GM23338 (cell line): ENCODE results near the gene ERI3. TPM values are rescaled to one million over a fixed set of nuclear protein-coding genes. Genes with fewer than 3 reads are reported as not detected.

Experiments used
- ATAC-seq: fragments of 200-7000 bp; cut with Tn5 transposase; 3 replicates; pipeline ENCODE4 v1.9.1; 2020
- DNase-seq: peaks from one replicate; pipeline ENCODE4 v3.0.0-alpha.2; 2015; ENCODE audit warnings: low spot score
- H2AFZ ChIP-seq: fragments of 200-600 bp; sonication (generic); 2 replicates; pipeline ENCODE4 v1.8.0; 2016; ENCODE audit warnings: antibody characterized with exemption, mild to moderate bottlenecking, moderate library complexity
- H3F3A ChIP-seq: fragments of 200-600 bp; sonication (generic); replicated peaks from 2 replicates; pipeline ENCODE4 v1.8.0; 2017; ENCODE audit warnings: antibody characterized with exemption, mixed run types, low read depth
- H3K27ac ChIP-seq: fragments of 200-600 bp; sonication (generic); 2 replicates; pipeline ENCODE4 v1.6.1; 2016; ENCODE audit warnings: low read depth
- H3K27me3 ChIP-seq: fragments of 200-600 bp; sonication (generic); 2 replicates; pipeline ENCODE4 v1.8.0; 2016; ENCODE audit warnings: mild to moderate bottlenecking, mixed run types, moderate library complexity; ENCODE audit not compliant: insufficient read depth
- H3K36me3 ChIP-seq: fragments of 200-600 bp; sonication (generic); 2 replicates; pipeline ENCODE4 v1.8.0; 2016; ENCODE audit warnings: mild to moderate bottlenecking; ENCODE audit not compliant: insufficient read depth
- H3K4me1 ChIP-seq: fragments of 200-600 bp; sonication (generic); 2 replicates; pipeline ENCODE4 v1.8.0; 2016; ENCODE audit warnings: mild to moderate bottlenecking, moderate library complexity; ENCODE audit not compliant: insufficient read depth
- H3K4me2 ChIP-seq: fragments of 200-600 bp; sonication (generic); 2 replicates; pipeline ENCODE4 v1.7.1; 2017; ENCODE audit warnings: mixed run types
- H3K4me3 ChIP-seq: fragments of 200-600 bp; sonication (generic); 2 replicates; pipeline ENCODE4 v1.6.1; 2016; ENCODE audit warnings: mixed run types
- H3K79me2 ChIP-seq: fragments of 200-600 bp; sonication (generic); replicated peaks from 2 replicates; pipeline ENCODE4 v1.8.0; 2017; ENCODE audit warnings: mild to moderate bottlenecking; ENCODE audit not compliant: insufficient read depth
- H3K9me2 ChIP-seq: fragments of 200-600 bp; sonication (generic); 2 replicates; pipeline ENCODE4 v1.8.0; 2017; ENCODE audit not compliant: insufficient read depth
- H4K20me1 ChIP-seq: fragments of 200-600 bp; sonication (generic); replicated peaks from 2 replicates; pipeline ENCODE4 v1.8.0; 2017; ENCODE audit warnings: mild to moderate bottlenecking; ENCODE audit not compliant: insufficient read depth
- H3K27ac Mint-ChIP-seq: 2 replicates; pipeline ENCODE4 v1.8.0; 2020; ENCODE audit warnings: inconsistent platforms, mild to moderate bottlenecking, moderate library complexity, mixed read lengths
- H3K27me3 Mint-ChIP-seq: 3 replicates; pipeline ENCODE4 v1.8.0; 2022; ENCODE audit warnings: low read depth, mild to moderate bottlenecking, moderate library complexity, mixed read lengths, inconsistent platforms; ENCODE audit not compliant: insufficient read depth, poor library complexity
- H3K36me3 Mint-ChIP-seq: 3 replicates; pipeline ENCODE4 v1.8.0; 2021; ENCODE audit warnings: low read depth, mild to moderate bottlenecking, inconsistent platforms, moderate library complexity, mixed read lengths
- H3K4me1 Mint-ChIP-seq: 3 replicates; pipeline ENCODE4 v1.8.0; 2020; ENCODE audit warnings: mild to moderate bottlenecking, inconsistent platforms, mixed read lengths
- H3K4me3 Mint-ChIP-seq: 3 replicates; pipeline ENCODE4 v1.8.0; 2021; ENCODE audit warnings: moderate library complexity, mild to moderate bottlenecking, inconsistent platforms, mixed read lengths
- H3K9me3 Mint-ChIP-seq: 3 replicates; pipeline ENCODE4 v1.8.0; 2020; ENCODE audit warnings: moderate library complexity, mild to moderate bottlenecking, inconsistent platforms, mixed read lengths
- CREB1 ChIP-seq: fragments of 250-450 bp; sonication (Bioruptor Pico); IDR thresholded peaks from 2 replicates; pipeline ENCODE4 v1.5.0; 2020; ENCODE audit warnings: low read depth, mild to moderate bottlenecking, moderate library complexity
- CTCF ChIP-seq, 2 experiments: fragments of 200-600 bp in 1 of 2; sonication (generic) in 1 of 2; conservative IDR thresholded peaks; 2 replicates each; pipeline versions ENCODE4 v1.5.1 to v1.6.1; 2016 to 2017; ENCODE audit warnings: antibody characterized with exemption in 2 of 2, low read depth in 2 of 2, mild to moderate bottlenecking in 2 of 2, moderate library complexity in 1 of 2
- EZH2 ChIP-seq: fragments of 200-600 bp; sonication (generic); IDR thresholded peaks from one replicate; pipeline ENCODE4 v1.8.0; 2017; ENCODE audit warnings: antibody characterized with exemption, mild to moderate bottlenecking, low read depth; ENCODE audit not compliant: unreplicated experiment
- EZH2phosphoT487 ChIP-seq: fragments of 200-600 bp; sonication (generic); IDR thresholded peaks from one replicate; pipeline ENCODE4 v1.8.1; 2018; ENCODE audit warnings: antibody characterized with exemption; ENCODE audit not compliant: unreplicated experiment
- JUNB ChIP-seq: IDR thresholded peaks from one replicate; pipeline ENCODE4 v1.6.1; 2016; ENCODE audit warnings: antibody characterized with exemption; ENCODE audit not compliant: unreplicated experiment
- POLR2AphosphoS5 ChIP-seq: IDR thresholded peaks from 2 replicates; pipeline ENCODE4 v1.6.1; 2016; ENCODE audit warnings: antibody characterized with exemption, low read depth
- ZNF114 ChIP-seq: fragments of 250-450 bp; sonication (Bioruptor Pico); IDR thresholded peaks from 2 replicates; pipeline ENCODE4 v1.5.0; 2020; ENCODE audit warnings: mild to moderate bottlenecking, moderate library complexity
- ZNF331 ChIP-seq: fragments of 250-450 bp; sonication (Bioruptor Pico); IDR thresholded peaks from 2 replicates; pipeline ENCODE4 v1.5.0; 2020; ENCODE audit warnings: low read depth, mild to moderate bottlenecking, moderate library complexity
- polyA plus RNA-seq: library from polyadenylated mRNA; unstranded; fragments of >200 nt; fragmentation: Nextera tagmentation; extraction: Ambion mirVana; gene quantifications from 2 replicates; pipeline ENCODE4 v1.2.1, GENCODE V29; 2016
- total RNA-seq: library from RNA; depleted of rRNA; stranded (reverse); fragments of >200 nt; shearing (Covaris generic); gene quantifications from 2 replicates; pipeline ENCODE4 v1.2.3, GENCODE V29; 2014

The ERI3 gene
- total and polyA plus RNA-seq, 2 experiments from 2014 or later = 63.0 to 70.1 TPM

- TF ChIP-seq ZNF331 (CRISPR knock-in tag) = no peak
Measured at GRCh38 chr1:44359234-44359935, 4.3 kb upstream of the ERI3 start (continued).

- H3K27ac ChIP-seq = no peak overlapping the region
- Mint-ChIP-seq H3K4me1 (peaks cover 44% of the 10 kb centered on the region), H3K27ac (no peak overlapping the region), H3K4me3 (no peak overlapping the region), H3K27me3 (peaks cover 8% of the 10 kb centered on the region), H3K36me3 (no peaks in the 10 kb centered on the region), H3K9me3 (no peaks in the 10 kb centered on the region)
- H3K4me3 ChIP-seq = no peak overlapping the region
- H3K27me3 ChIP-seq = no peaks in the 10 kb centered on the region
- ATAC-seq (no peak), DNase-seq (no peak)
- 0 out of 2 replicates have a peak overlapping the region, but pooled peaks have one; percentile 38 for H2AFZ ChIP-seq
- no peak overlapping the region for H3K4me2 ChIP-seq
- peaks cover 16% of the 10 kb centered on the region for H4K20me1 ChIP-seq
- TF ChIP-seq ZNF114 (CRISPR knock-in tag) = no peak
- TF ChIP-seq JUNB = no peak
- TF ChIP-seq EZH2 = no peak
- no peak for TF ChIP-seq CTCF (conservative IDR thresholded peaks at IDR 0.05; ENCODE audit: low read depth in 2 of 2)
- TF ChIP-seq POLR2AphosphoS5 = no peak
- no peaks in the 10 kb centered on the region for H3F3A ChIP-seq
- H3K36me3 ChIP-seq = no peaks in the 10 kb centered on the region
- no peaks in the 10 kb centered on the region for H3K9me2 ChIP-seq
- peaks cover 32% of the 10 kb centered on the region for H3K4me1 ChIP-seq
- H3K79me2 ChIP-seq = peaks cover 20% of the 10 kb centered on the region
Measured at GRCh38 chr1:44357710-44358109, 2.7 kb upstream of the ERI3 start.

GRCh38 chr1:44355582-44356305 is 687 bp upstream of the ERI3 start:
- Mint-ChIP-seq H3K27ac (peak overlapping the region; percentile 75), H3K4me1 (peaks cover 45% of the 10 kb centered on the region), H3K36me3 (0 out of 3 replicates have a peak, but pooled peaks cover 2% of the 10 kb centered on the region), H3K4me3 (peak overlapping the region; percentile 88), H3K9me3 (no peaks in the 10 kb centered on the region), H3K27me3 (peaks cover 4% of the 10 kb centered on the region)
- peaks cover 33% of the 10 kb centered on the region for H3K4me1 ChIP-seq
- peaks cover 40% of the 10 kb centered on the region for H3K79me2 ChIP-seq
- peak overlapping the region; percentile 99 for H2AFZ ChIP-seq
- no peaks in the 10 kb centered on the region for H3F3A ChIP-seq
- no peak overlapping the region for H3K27ac ChIP-seq
- peak overlapping the region; percentile 76 for H3K4me2 ChIP-seq
- H3K4me3 ChIP-seq = peak overlapping the region; percentile 98
- DNase-seq (no peak), ATAC-seq (no peak)
- H3K27me3 ChIP-seq = no peaks in the 10 kb centered on the region
- H3K36me3 ChIP-seq = no peaks in the 10 kb centered on the region
- H4K20me1 ChIP-seq = peaks cover 27% of the 10 kb centered on the region
- H3K9me2 ChIP-seq = no peaks in the 10 kb centered on the region
- TF ChIP-seq EZH2 (no peak), CTCF (conservative IDR thresholded peaks at IDR 0.05; ENCODE audit: low read depth in 2 of 2) (no peak), EZH2phosphoT487 (no peak), CREB1 (CRISPR knock-in tag) (no peak)
